HG03520 (cell line): ENCODE measurements around the gene WWP2.

ENCODE experiments used
- ATAC-seq: cut with Tn5 transposase; IDR thresholded peaks from one replicate; pipeline ENCODE4 v1.9.1; 2021; ENCODE audit warnings: mild to moderate bottlenecking, moderate library complexity; ENCODE audit not compliant: unreplicated experiment

Gene WWP2

DNA sequence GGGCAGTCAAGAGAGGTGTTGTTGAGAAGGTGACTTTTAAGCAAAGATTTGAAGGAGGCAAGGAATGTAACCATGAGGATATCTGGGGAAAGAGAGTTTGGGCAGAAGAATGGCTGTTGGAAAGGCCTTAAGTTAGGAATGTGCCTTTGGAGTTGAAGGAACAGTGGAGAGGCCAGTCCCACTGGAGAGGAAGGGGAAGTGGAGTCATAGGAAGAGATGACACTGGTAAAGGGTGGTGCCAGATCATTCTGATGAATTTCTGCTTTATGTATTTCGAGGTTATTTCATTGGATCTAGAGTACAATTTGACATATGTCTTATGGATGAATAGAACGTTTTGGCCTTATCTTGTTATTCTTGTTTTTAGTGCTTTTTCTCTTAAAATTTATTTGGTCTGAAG, 93.5 kb downstream of the WWP2 start:
- no peak for ATAC-seq

DNA sequence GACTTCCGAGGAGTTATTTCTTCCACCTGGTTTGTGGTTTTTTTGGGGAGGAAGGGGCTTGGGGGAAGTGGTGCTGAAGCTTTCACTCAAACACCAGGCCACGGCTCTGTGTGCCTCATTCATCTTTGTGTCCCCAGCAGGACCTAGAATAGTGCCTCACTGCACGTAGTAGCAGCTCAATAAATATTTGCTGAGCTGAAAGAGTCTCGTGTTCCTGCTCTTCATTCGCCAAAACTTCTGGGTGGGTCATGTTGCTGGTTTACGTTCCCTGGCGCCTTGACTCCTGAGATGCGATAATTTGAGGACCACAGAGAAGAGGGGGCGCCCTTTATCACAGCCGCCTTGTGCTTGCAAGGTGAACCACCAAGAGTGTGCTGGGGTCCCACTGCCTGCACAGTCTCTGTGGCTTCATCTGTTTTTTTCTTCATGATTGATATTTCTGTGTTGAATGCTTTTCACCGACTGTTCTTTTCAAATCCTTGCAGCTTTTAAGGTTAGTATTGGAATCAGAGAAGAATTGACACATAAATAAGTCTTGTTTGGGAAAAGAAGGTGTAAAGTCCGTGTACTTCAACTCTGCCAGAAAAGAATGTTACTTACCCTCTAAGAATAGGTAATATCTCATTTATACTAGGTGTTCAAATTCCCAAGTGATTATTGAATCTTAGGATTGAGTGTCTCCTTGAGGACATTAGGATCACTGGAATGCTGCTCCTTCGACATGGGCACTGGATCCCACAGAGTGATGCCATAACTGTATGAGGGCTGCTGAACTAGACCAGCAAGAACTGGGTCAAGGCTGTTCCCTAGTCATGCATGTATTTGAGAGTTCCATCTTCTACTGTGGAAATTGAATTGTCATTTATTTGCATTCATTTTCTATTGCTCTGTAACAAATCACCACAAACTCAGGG, 96.3 kb downstream of the WWP2 start:
- ATAC-seq = no peak

DNA sequence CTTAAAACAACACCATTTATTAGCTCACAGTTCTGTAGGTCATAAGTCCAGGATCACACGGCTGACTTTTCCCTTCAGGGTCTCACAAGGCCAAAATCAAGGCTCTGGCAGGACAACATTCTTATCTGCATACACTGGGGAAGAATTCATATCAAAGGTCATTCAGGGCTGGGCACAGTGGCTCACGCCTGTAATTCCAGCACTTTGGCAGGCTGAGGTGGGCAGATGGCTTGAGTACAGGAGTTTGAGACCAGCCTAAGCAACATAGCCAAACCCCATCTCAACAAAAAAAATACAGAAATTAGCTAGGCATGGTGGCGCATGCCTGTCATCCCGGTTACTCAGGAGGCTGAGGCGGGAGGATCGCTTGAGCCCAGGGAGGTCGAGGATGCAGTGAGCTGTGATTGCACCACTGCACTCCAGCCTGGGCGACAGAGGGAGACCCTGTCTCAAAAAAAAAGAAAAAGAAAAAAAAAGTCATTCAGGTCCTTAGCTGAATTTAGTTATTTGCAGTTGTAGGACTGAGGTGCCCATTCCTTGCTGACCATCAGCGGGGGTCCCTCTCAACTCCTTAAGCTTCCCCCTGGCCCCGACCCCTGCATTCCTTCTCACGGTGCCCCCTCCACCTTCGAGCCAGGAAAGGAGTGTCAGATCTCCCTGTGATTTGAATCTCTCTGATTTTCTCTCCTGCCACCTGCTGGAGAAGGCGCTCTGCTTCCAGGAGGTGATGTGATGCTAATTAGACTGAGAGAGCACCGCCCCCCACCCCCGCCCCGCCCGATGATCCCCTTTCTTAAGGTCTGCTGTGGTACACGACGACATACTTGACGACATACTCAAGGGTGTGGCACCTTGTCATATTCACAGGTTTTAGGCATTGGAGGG, 97.2 kb downstream of the WWP2 start:
- ATAC-seq = no peak

DNA sequence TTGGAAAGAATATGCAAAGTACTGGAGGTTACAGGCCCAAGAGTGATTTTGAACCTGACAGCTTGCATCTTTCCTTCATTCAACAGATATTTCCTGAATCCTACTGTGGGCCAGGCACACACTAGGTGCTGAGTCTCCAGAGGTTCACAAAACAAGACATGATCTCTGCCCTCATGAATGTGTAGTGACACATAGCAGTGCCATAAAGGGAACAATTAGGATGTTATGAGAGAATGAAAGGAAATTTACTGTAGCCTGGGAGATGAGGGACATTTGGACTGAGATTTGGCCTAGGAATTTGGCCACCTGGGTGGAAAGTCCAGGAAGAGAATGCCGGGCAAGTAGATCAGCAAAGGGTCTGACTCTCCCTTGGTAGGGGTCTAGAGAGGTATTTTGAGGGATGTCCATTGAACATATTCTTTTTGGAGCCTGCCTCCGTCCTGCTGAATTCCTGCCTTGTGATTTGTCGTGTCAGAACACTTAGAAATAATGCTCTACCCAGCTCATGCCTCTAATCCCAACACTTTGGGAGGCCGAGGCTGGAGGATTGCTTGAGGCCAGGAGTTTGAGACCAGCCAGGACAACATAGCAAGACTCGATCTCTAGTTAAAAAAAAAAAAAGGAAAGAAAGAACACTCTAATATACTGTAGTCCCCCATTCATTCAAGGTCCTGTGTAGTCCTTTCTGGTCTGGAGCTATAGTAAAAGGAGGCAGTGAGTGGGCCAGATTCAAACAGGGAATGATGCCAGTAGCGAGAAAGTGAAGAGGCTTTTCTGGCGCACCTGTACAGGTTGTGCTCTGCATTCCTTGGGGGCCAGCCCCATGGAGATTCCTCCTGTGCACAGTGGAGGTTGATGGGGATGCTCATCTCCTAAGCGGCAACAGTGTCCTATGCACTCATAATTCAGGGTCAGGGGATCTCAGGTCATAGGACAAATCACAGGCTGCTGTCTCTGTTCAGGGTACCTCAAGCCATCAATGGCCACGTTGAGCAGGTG, 98.4 kb downstream of the WWP2 start:
- ATAC-seq = no peak

DNA sequence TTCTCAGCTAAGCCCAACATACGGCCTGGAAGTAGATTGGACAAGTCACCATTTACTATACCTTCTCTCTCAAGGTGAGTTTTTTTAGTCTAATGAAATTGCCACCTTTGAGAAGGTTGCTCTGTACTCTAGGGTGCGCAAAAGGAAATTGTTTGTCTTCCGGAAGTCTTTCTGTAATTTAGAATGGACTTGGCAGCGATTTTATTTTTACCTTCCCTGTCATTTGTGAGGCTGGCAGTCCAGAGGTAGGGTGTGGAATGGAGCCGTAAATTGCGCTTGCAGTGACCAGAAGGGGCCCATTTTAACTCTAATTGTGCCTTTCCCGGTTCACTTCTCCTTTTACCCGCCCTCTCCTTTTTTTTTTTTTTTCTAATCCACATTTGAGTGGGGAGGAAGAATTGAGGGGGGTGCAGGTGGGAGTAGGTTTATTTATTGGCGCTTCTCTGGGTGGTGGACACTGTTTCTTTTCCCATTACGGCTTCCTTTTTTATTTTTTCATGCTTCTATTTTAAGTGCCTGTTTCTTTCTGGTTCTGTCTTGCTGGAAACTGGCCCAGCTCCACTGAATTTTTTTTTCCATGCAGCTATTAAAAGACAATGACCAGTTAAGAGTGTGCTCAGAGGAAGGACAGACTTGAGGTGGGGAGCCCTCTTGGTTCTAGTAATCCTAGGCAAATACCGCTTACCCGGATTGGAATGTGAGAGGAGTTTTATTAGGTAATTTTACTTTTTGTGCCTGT, 99.3 kb downstream of the WWP2 start:
- ATAC-seq = no peak

DNA sequence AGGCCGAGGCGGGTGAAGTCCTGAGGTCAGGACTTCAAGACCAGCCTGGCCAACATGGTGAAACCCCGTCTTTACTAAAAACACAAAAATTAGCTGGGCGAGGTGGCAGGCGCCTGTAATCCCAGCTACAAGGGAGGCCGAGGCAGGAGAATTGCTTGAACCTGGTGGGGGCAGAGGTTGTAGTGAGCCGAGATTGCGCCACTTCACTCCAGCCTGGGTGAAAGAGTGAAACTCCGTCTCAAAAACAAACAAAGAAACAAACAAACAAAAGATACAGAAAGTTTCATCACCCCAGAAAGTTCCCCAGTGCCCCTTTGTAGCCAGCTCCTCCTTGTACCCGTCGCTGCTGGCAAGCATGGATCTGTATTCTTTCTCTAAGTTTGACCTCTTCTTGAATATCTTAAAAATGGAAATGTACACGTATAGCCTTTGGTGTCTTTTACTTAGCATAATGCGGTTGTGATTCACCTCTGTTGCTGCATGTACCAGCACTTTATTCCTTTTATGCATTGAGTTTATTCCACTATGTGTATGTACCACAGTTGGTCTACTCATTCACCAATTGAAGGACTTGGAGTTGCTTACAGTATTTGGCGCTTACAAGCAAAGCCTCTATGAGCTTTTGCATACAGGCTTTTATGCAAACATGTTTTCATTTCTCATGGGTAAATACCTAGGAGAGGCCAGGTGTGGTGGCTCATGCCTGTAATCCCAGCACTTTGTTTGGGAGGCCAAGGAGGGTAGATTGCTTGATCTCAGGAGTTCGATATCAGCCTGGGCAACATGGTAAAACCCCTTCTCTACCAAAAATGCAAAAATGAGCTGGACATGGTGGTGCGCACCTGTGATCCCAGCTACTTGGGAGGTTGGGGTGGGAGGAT, 101.5 kb downstream of the WWP2 start:
- no peak for ATAC-seq

DNA sequence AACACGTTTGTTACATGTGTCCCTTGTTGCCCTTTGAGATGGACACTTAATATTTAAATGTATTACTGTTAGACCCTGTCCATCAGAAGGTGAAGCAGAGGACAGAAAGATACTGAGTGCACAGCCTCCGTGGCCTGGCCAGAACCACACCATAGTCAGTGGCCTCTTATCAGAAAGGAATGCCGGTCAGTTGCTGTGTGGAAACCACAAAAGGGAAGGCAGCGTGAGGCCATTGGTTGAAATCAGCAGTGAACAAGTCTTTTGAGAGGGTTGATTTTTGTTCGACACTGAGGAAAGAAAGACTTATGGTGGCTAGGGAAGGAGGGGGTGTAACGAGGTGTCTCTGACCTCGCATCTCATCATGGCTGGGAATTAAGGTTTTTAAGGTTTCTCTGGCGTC, 103.6 kb downstream of the WWP2 start:
- ATAC-seq = no peak

DNA sequence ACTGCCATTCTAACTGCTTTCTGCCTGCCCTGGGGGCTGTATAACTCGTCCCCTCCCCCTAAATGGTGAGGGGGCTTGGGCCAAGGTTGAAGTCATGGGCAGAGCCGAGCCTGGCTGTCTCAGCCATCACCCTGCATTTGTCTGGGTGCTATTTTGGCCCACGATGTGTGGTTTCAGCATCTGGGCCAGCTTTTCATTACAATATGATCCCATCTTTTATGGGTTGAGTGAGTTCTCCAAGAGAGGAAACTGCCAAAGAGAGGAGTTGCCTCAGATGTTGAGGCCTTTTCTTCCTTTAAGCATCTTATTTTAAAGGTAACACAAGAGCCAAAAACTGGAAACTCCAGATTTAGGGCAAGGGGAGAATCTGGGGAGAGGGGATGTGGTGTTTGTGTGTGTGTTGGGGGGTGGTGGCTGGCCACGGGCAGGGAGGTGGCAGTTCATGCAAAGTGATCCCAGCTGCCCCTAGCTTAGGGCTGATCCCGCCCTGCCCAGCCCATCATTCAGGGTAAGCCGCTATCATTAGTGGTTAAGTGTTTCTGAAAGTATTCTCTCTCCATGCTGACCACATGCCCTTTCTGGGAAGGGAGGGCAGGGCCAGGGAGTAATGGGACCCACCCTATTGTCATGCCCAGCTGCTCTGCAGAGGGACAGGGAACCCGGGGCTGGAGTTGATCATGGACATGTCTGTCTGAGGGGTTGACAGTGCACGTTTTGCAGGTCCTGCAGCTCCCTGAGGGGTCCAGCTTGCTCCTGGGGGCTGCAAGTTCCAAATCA, 105.8 kb downstream of the WWP2 start:
- ATAC-seq = no peak

DNA sequence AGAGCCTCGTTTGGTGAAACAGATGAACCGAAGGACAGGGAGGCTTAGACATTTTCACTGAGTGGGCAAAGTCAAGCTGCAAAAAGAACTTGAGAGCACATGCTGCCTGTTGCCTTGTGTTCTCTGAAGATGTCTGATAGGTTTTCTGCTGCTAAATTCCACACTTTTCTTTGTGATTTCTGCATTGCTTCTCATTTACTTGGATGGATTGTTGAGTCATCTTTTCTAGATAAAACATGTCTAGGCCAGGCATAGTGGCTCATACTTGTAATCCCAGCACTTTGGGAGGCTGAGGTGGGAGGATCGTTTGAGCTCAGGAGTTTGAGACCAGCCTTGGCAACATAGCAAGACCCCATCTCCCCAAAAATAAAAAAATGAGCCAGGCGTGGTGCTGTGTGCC, 108.6 kb downstream of the WWP2 start:
- ATAC-seq = no peak

DNA sequence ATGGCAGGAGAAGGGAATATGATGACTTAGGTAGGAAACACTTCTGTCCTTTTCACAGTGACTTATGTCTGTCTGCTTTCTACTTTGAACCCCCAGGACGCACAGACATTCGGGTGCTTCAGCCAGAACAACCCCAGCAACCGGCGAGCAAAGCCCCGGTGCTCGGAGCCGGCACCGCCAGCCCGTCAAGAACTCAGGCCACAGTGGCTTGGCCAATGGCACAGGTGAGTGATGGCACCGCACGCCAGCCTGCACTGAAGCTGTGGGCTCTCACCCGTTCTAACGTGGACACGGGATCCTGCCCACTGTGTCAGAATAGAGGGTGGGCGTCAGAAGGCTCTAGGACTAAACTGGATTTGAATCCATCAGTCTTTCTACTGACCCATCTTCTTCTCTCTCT, 109.6 kb downstream of the WWP2 start:
- ATAC-seq = no peak

DNA sequence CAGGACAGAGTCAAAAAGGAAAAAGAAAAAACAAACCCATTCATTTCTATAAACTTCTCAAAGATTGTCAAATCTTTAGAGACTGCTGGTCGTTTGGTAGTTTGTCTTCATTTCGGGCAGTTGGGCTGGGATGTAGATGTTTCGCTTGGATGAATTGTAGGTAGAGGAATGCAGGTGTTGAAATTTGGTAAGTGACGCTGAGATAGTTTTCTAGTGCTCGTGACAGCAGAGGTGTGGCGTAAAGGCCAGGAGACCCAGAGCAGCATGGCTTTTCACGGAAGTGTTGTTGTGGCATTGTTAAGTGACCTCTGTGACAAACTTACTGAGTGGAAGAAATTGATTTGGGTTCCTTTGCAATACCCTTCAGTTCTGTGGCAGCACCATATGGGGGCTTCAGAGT, 110.8 kb downstream of the WWP2 start:
- no peak for ATAC-seq

DNA sequence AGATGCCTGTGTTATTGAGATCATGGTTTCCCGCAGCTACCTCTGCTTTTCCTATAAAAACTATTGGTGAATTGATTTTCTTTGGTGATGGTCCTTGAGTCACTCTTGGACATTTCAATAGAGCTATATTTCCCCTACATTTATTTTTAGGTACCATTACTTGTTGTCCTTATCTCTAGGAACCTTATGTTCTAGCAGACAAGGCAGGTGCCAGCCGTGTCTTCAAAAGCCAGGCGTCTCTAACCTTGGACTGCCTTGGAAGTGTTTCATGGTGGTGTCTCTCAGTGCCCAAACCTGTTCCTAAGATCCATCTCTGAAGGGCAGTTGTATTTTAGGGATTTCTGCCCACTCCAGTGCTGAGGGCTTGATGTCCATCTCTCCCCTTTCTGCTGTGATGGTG, 111.7 kb downstream of the WWP2 start:
- no peak for ATAC-seq

DNA sequence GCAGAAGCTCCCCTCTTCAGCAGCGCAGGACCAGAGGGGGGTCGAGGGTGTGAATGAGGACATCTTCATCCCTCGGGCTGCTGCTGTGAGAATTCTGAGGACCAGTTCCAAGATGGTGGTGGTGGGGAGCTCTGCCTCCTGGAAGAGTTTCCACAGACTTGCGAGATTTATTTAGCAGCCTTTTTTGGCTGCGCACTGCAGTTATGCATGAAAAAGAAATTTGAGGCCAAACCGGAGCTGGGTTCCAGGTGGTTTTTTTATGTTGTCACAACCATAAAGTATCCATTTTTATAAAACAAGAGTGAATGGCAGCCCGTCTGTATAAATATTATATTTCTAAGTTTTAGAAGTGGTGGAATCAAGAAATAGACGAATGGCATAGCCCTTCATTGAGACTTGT, 112.1 kb downstream of the WWP2 start:
- ATAC-seq = no peak

DNA sequence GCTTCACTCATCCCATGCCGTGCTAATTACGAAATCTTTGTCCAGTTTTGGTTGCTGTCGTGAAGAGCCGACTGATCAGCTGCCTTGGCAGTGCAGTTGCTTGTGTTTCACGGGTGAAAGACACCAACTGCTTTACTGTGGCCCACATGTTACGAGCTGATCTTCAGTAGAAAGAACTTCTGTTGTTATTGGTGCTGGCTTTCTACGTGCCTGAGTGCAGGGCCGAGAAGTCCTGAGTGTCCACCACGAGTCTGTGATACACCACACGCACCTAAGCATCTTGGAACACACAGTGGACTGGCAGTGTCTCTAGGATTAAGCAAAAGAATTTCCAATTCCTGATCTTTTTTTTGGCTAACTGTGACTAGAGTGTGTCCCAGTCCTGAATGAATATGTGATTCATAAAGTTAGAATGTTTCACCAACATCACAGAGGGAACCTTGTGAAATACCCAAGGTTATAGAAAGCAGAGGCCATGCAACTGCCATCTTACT, 118.6 kb downstream of the WWP2 start:
- ATAC-seq = no peak

DNA sequence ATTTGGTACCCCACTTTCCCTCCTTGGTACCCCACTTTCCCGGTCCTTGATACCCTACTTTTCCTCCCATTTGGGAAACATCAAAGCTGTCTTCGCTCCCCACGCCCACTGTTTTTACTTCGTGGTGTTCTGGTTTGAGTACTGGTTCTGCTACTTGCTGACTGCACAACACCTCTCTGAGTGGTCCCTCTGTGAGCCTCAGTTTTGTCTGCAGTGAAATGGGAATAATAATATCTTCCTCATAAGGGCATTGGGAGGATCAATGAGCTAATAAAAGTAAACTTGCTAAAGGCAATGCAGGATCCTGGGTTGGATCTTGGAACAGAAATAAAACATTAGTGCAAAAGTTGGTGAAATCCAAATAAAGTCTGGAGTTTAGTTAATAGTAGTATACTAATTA, 119.0 kb downstream of the WWP2 start:
- no peak for ATAC-seq

DNA sequence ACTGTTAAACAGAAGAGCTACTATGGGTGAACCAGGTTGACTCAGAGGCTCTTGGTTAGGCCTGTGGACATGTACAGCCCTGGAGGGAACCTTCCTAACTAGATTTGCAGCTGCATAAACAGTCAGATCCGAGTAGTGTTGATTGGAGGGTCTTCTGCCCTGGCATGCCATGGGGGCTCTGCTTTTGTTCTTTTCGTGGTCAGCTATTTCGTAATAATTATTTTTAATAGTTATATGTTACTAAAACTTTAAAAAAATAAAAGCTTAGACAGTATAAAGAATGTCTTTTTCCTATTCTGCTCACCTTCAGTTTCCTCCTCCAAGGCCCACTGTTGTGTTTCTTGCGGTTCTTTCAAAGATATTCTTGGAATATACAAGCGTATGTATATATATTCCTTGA, 121.6 kb downstream of the WWP2 start:
- ATAC-seq = no peak

DNA sequence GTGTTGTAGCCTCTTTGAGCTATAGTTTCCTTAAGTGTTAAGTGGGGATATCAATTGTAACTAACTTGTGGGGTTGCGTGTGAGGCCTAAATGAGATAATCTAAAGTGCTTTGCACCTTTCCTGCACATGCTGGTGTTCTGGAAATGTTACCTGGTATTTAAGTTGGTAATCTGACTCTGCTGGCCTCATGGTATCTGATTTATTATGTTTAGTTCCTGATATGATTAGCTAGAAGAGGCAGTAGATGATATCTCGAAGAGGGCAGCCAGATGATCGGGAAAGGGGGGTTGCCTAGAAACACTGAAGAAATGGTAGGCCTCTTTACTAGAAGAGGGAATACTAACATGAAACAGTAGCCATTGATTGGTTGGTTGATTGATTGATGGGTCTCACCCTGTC, 123.6 kb downstream of the WWP2 start:
- no peak for ATAC-seq

DNA sequence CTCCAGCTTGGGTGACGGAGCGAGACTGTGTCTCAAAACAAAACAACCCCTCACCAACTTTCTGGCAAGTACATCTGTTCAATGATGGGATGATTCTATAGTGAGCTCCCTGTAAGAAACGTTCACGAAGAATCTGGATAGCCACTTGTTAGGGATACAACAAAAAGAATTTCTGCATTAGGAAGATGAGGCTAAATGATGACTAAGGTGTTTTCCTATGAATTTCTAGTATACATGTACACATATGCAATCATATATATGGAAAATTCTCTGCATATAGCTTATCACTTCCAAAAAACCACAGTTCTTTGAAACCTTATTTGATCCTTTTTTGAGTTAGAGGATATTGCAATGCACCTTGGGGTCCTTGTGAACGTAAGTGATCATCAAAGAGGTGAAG, 124.6 kb downstream of the WWP2 start:
- ATAC-seq = no peak
